ENCODE measurements around the gene METTL15.
A peak's percentile ranks its signal among the peaks of the same experiment; 100 is the strongest.
"Not testable (repeated sequence)": the region's sequence is repeated elsewhere in the genome, so short reads cannot be mapped to it uniquely, and the experiment has no call there.

METTL15 gene

DNA sequence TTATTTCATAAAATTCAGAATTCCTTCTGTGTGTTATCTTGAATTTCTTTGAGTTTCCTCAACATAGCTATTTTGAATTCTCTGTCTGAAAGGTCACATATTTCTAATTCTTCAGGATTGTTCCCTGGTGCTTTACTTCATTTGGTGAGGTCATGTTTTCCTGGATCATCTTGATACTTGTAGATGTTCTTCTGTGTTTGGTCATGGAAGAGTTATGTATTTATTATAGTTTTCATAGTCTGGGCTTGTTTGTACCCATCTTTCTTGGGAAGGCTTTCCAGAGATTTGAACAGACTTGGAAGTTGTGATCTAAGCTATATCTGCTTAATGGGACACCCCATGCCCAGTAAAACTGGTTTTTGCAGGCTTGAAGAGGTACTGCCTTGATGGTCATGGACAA, 149.6 kb downstream of the METTL15 start:
- no peaks in the 10 kb centered on the region for H3K36me3 ChIP-seq (replicated peaks)
- H3K4me3 ChIP-seq (ENCODE audit: low read depth, low read length) = no peak overlapping the region
- TF ChIP-seq, protein P1, sequence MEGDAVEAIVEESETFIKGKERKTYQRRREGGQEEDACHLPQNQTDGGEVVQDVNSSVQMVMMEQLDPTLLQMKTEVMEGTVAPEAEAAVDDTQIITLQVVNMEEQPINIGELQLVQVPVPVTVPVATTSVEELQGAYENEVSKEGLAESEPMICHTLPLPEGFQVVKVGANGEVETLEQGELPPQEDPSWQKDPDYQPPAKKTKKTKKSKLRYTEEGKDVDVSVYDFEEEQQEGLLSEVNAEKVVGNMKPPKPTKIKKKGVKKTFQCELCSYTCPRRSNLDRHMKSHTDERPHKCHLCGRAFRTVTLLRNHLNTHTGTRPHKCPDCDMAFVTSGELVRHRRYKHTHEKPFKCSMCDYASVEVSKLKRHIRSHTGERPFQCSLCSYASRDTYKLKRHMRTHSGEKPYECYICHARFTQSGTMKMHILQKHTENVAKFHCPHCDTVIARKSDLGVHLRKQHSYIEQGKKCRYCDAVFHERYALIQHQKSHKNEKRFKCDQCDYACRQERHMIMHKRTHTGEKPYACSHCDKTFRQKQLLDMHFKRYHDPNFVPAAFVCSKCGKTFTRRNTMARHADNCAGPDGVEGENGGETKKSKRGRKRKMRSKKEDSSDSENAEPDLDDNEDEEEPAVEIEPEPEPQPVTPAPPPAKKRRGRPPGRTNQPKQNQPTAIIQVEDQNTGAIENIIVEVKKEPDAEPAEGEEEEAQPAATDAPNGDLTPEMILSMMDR (IDR thresholded peaks at IDR 0.05; ENCODE audit: low read depth, low read length, missing control alignments) = no peak
- DNase-seq = peak; percentile 28
- no peaks in the 10 kb centered on the region for H3K27me3 ChIP-seq (replicated peaks)
- in situ Hi-C loops (cut with HindIII; ENCODE audit: low pct_ligation_motif_present, low sequenced_read_pairs) = no loop called here
- peak overlapping the region; percentile 39 for H3K27ac ChIP-seq

DNA sequence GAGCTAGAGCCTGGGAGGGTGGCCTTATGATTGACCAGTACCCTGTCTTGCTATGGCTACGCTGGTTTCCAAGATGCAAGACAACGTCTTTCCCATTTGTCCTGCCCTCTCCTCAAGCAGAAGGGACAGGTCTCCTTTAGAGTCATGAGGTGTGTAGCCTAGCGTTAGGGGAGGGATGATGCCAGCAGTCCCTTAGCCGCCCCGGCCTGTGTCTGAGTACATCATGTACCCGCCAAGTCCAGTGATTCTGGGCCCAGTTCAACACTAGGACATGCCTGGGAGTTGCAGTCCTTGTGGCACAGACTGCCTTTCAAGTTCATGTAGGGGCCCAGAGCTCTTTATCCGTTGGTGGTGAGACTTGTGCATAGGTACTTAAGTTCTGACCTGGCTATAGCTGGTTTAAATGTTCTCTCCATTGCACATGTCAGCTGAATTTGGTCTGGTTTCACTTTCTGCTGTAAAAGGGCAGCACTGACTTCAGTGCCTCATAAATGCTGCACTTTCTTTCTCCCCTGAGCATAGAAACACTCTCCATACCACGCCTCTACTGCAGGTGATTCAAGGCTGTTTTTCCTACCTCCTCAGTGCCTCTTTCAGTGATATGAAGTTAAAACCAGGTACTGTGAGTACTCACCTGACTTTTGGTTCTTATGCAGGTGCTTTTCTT, 151.1 kb downstream of the METTL15 start:
- Histone ChIP-seq H3K36me3 (replicated peaks) (no peaks in the 10 kb centered on the region), H3K27me3 (replicated peaks) (no peaks in the 10 kb centered on the region), H3K27ac (no peak overlapping the region), H3K4me3 (ENCODE audit: low read depth, low read length) (no peak overlapping the region)
- TF ChIP-seq, protein P1 (IDR thresholded peaks at IDR 0.05; ENCODE audit: low read depth, low read length, missing control alignments) = no peak
- no peak for DNase-seq
- in situ Hi-C loops (cut with HindIII; ENCODE audit: low pct_ligation_motif_present, low sequenced_read_pairs) = no loop called here

DNA sequence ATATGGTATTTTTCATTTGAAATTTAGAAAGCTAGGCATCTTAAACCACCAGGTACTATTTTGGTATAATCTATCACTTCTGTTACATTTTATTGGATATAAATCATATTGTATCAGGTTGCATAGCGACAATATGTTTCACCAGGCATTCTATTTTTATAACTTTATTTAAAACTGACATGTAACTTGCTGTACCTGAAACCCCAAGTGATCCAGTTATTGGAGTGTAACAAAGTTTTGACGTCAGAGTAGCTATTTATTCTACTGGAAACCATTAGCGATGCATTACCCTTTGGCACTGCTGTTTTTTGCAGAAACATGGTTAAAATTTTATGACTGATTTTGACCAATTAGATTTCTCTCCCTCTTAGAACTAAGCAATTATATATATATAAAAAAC, 160.7 kb downstream of the METTL15 start:
- DNase-seq = no peak
- no peaks in the 10 kb centered on the region for H3K27me3 ChIP-seq (replicated peaks)
- TF ChIP-seq, protein P1 (IDR thresholded peaks at IDR 0.05; ENCODE audit: low read depth, low read length, missing control alignments) = no peak
- H3K27ac ChIP-seq = no peak overlapping the region
- H3K4me3 ChIP-seq (ENCODE audit: low read depth, low read length) = no peak overlapping the region
- no peaks in the 10 kb centered on the region for H3K36me3 ChIP-seq (replicated peaks)
- in situ Hi-C loops (cut with HindIII; ENCODE audit: low pct_ligation_motif_present, low sequenced_read_pairs) = no loop called here

DNA sequence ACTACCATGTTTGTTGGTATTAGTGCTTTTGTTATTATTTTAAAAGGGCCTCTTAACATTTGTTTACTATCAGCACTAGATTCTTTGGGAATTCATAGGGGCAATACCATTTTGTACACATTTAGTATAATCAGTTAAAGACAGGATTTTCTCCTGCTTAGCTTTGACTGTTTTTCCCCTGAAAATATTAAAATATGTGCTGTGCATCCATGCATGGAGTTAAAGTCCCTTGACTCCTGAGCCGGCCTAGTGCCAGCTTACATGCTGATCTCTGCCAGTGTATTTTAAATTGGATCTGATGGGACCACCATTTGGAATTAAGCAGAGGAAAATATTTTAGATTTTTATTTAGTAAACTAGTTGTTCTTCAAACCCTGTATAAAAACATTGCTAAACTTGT, 161.4 kb downstream of the METTL15 start:
- H3K27me3 ChIP-seq (replicated peaks) = no peaks in the 10 kb centered on the region
- in situ Hi-C loops (cut with HindIII; ENCODE audit: low pct_ligation_motif_present, low sequenced_read_pairs) = no loop called here
- H3K27ac ChIP-seq = no peak overlapping the region
- H3K36me3 ChIP-seq (replicated peaks) = no peaks in the 10 kb centered on the region
- no peak for DNase-seq
- TF ChIP-seq, protein P1 (IDR thresholded peaks at IDR 0.05; ENCODE audit: low read depth, low read length, missing control alignments) = no peak
- H3K4me3 ChIP-seq (ENCODE audit: low read depth, low read length) = no peak overlapping the region

DNA sequence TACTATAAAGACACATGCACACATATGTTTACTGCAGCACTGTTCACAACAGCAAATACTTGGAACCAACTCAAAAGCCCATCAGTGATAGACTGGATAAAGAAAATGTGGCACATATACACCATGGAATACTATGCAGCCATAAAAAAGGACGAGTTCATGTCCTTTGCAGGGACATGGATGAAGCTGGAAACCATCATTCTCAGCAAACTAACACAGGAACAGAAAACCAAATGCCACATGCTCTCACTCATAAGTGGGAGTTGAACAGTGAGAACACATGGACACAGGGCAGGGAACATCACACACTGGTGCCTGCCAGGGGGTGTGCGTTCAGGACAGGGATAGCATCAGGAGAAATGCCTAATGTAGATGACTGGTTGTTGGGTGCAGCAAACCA, 164.1 kb downstream of the METTL15 start:
- H3K4me3 ChIP-seq (ENCODE audit: low read depth, low read length); H3K27ac ChIP-seq; H3K36me3 ChIP-seq (replicated peaks); in situ Hi-C loops (cut with HindIII; ENCODE audit: low pct_ligation_motif_present, low sequenced_read_pairs); H3K27me3 ChIP-seq (replicated peaks); DNase-seq: not testable (repeated sequence)

DNA sequence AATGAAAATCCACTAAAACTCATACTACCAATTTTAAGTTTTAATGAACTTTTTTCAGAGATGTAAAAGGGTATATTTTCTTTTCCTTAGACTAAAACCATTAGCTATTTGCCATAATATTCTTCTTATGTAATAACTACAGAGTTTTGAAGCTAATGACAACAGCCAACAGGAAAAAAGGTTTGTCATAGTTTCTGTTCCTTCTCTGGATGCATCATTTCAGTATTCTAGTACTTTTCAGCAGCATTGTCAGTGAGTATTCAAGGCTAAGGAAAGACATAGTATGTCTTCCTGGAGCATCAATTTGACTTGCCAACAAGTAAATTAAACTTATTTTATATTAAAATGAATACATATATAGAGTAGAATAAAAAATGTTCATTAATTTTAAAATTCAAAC, 166.0 kb downstream of the METTL15 start:
- no peak overlapping the region for H3K27ac ChIP-seq
- TF ChIP-seq, protein P1 (IDR thresholded peaks at IDR 0.05; ENCODE audit: low read depth, low read length, missing control alignments) = no peak
- no peaks in the 10 kb centered on the region for H3K27me3 ChIP-seq (replicated peaks)
- in situ Hi-C loops (cut with HindIII; ENCODE audit: low pct_ligation_motif_present, low sequenced_read_pairs) = no loop called here
- no peak overlapping the region for H3K4me3 ChIP-seq (ENCODE audit: low read depth, low read length)
- H3K36me3 ChIP-seq (replicated peaks) = no peaks in the 10 kb centered on the region
- no peak for DNase-seq
